Stimulated activated CD4-positive, alpha-beta T cell treated with anti-CD3 and anti-CD28 coated beads, TNF-alpha, amount 100 ng/mL, for 1 hour (primary cell): Measurements from ENCODE around the gene CTAG1A.
"Not testable (repeated sequence)": the region's sequence is repeated elsewhere in the genome, so short reads cannot be mapped to it uniquely, and the experiment has no call there.

Source experiments
- DNase-seq, 3 donors: peaks; one replicate each; pipeline ENCODE4 v3.0.0-alpha.2; 2020; ENCODE audit warnings: low read depth in 3 of 3, low spot score in 1 of 3

CTAG1A gene

DNA sequence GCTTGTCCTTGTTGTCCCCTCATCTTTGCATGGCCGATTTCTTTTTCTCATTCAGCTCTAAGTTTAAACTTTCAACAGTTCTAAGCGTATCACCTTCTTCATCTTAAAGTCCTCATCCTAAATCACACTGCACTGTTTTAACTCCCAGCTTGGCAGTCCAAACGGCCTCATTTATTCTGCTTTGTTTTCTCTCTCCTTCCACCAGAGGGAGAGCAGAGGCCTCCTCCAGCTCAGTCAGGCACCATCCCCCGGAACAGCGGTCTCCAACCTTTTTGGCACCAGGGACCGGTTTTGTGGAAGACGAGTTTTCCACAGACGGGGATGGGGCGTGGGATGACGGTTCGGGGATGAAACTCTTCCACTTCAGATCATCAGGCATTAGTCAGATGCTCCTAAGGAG lies 14.6 kb upstream of the CTAG1A start:
- not testable (repeated sequence) for DNase-seq

DNA sequence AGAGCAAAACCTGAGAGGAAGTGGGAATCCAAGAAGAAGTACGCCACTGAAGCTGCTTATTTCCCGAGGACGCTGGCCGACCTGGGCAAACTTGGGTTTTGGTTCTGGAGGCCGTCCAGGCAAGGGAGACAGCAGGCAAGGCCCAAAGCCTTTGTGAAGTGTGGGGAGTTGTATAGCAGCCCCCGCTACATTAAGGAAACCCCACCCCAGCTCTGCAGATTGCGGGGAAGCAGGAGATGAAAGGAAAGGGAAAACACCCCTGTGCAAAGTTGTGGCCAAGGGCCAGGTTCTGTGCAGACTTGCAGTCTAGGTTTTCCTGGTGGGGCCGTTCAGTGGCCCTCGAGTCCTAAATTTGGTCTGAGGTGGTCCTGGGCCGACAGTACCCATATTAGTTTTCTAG lies 11.9 kb upstream of the CTAG1A start:
- DNase-seq = not testable (repeated sequence)

DNA sequence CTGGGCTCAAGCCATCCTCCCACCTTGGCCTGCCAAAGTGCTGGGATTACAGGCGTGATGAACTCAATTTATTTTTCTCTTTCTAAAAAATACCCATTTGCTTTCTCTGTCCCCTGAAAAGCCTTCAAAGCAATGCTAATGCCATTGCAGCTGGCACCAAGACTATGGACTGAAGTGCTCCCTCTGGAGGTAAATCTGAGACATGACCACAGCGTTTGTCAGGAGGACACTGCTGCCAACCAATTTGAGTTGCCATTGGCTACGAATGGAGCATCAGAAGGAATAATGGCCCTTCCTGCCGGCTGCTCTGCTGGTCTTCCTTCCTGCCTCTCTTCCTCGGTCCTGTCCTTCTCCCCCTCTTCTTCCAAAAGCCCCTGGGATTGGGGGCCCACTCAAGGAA lies 9.9 kb upstream of the CTAG1A start:
- not testable (repeated sequence) for DNase-seq

DNA sequence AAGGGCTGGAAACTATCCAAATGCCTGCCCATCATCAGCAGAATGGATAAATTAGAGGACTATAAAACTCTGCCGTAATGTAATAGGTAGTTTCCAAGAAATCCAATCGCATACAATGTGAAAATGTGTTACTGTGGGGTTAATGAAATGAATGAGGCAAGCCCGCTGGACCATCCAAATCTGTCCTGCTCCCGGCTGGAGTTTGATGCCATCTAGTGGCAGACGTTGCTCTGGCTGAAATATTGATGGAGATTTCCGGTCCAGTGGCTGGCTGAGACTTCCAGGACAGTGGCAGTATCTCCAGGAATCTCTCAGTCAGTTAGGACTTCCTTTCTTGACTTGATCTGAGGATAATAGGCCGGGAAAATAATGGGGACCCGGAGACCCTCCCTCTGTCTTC lies 1.9 kb upstream of the CTAG1A start:
- not testable (repeated sequence) for DNase-seq

DNA sequence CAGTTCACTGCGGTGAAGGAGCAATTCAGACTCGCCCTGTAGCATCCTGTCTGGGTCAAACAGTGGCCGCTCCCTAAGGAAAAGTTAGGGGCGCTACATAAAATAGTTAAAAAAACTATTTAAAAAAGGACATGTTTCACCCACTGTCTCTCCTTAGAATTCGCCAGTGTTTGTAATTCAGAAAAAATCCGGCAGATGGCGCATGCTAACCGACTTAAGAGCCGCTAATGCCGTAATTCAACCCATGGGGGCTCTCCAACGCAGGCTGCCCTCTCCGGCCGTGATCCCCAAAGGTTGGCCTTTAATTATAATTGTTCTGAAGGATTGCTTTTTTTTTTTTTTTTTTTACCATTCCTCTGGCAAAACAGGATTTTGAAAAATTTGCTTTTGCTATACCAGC lies 5.5 kb downstream of the CTAG1A start:
- DNase-seq = not testable (repeated sequence)

DNA sequence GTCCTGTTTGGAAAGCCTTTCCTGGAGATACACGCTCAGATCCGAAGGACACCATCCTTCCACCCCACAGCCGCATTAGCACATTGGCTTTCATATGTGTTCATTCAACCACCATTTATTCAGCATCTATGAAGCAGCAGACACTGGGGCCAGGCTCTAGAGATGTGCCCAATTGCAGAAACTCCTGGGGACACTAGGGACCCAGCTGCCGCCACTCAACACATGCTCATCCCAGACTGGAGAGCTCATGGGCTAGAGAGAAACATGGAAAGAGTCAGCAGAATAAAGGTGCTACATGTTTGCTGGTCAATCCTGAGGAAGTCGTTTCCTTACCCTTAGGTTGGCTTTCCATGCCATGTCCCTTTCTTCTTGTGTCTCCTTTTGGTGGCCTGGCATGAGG lies 7.6 kb downstream of the CTAG1A start:
- no peak for DNase-seq

DNA sequence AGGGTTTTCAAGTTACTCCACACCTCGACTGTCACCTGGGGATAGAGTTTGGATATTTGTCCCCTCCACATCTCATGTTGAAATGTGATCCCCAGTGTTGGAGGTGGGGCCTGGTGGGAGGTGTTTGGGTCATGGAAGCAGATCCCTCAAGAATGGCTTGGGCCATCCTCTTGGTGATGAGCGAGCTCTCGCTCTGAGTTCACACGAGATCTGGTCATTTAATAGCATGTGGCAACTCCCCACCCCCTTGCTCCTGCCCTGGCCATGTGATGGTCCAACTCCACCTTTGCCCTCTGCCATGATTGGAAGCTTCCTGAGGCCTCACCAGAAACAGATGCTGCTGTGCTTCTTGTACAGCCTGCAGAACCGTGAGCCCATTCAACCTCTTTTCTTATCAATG lies 8.3 kb downstream of the CTAG1A start:
- no peak for DNase-seq

DNA sequence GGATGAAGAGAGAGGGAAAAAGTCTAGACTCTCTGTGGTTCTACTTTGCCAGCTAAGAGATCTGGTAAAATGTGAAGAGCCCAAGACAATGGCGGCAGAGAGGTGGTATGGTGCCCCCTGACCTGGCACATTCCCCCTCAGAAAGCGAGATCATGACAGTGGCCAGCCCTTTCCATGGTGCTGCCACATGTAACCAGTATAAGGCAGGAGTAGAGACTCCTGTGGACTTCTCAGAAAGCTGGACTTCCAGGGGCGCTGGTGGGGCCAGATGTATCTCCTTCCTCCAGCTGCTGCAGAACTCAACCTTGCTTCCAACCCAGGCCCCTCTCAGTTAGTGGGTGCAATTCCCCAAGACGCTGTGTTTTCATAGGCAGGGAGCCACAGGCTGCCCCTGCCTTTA lies 9.6 kb downstream of the CTAG1A start:
- no peak for DNase-seq

DNA sequence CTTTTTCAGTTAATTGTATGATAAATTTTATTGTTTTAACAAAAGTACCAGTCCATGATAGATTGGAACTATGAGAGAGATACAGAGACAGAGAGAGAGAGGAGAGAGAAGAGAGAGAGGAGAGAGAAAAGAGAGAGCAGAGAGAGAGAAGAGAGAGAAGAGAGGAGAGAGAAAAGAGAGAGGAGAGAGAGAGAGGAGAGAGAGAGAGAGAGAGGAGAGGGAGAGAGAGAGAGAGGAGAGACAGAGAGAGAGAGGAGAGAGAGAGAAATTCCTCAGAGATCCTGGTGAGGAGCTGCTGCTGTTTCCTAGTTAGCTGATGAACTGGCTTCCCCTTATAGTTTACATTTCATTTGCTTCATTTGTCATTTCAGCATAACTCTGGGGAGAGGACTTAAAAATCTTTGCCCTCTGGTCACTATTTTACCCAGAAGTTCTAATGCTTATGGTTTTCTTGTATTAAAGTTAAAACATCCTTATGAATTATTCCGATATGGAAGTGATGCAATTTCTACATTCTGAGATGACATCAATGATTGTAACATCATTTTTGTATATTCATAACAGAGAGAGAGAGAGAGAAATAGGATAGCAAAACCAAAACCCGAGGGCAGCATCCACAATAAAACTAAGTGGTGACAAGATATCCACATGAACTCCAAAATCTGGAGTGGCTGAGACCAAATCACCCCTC lies 10.8 kb downstream of the CTAG1A start:
- no peak for DNase-seq

DNA sequence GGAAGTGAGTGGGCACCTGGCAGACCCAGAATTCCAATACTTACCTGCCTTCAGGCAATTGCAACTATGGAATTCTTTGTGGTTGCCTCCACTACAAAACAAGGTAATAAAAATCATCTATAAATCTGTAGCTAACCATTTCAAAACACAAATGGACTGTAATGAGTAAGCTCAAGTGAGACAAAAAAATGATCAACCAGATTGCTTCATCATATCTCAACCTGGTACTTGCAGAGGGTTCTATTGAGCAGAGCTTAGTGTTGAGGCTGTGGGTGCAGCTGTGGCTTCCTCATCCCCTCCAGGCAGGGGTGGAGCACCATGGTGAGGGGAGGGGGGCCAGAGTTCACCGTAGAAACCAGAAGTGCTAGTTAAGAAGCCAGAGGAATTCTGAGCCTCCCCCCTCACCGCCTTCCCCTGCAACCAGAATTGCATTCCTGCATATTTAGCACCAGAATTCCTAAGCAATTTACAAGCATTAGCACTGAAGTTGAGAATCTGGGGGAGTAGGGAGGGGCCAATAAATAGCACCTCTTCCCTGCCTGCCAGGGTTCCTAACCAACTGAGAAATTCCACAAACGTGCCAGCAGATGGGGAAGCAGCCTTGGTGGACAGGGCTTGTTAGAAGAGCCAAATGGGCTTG lies 11.5 kb downstream of the CTAG1A start:
- DNase-seq = no peak

DNA sequence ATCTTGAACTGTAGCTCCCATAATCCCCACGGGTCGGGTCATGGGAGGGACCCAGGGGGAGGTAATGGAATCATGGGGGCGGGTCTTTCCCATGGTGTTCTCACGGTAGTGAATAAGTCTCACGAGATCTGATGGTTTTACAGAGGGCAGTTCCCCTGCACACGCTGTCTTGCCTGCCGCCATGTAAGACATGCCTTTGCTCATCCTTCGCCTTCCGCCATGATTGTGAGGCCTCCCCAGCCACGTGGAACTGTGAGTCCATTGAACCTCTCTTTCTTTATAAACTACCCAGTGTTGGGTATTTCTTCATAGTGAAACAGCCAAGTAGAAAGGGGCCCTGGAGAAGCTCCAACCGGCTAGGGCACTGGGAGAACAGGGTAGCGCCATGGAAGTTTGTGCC lies 12.3 kb downstream of the CTAG1A start:
- DNase-seq = no peak

DNA sequence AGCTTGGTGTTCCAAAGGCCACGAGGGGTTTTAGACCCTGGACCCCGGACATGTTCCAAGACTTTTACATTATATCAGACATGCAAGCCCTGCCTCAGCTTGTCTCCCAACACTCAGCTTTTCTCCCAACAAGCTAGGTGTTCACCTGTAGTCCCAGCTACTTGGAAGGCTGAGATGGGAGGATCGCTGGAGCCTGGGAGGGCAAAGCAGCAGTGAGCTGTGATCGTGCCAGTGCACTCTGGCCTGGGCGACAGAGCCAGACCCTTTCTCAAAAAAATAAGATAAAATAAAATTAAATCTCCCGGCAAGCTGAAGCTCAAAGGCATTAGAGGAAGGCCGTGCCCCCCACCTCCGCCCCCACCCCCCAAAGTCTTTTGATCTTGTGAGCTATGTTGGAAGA lies 13.7 kb downstream of the CTAG1A start:
- no peak for DNase-seq

DNA sequence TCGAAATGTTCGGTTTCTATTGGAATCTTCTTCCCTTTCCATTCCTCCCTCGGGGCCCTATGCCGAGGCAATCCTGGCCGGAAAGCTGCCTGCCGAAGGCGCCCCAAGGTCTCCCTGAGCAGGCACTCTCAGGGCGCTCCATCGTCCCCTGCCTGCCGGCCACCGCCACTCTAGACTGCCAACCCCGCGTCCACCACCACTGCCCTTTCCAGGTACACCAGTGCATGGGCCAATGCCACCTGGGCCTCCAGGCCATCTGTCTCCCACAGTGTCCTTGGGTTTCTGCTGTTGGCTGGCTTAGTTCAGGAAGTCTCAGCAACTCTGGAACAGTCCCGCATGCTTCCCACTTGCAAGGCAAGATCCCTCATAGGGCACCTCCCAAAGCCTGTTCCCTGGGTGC lies 14.6 kb downstream of the CTAG1A start:
- DNase-seq = no peak

DNA sequence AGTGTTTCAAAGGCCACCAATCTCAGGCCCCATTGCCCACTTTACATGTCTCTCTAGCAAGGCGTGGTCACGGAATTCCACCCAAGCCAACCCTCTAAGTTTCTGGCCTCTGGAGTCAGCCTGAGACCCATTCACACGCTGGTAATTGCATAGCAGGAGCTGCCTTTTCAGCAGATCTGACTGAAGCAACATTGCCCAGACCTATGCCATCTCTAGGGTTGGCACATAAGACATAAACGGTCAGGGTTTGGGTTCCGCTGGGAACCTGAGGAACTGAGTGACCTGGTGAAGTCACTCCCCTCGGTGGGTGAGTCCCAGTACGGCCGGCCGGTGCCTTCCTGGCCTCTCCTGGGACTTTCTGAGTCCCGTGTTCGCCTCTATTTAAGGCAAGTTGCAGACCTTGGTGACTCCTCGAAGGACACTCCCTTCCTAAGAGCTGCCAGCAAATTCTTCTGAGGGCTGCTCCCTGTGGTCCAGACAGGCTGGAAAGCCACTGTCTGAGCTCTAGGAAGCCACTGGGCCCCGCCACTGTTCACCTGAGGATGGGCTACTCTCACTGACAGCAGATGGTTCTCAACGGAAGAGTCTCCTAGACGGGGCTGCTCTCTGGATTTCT lies 15.9 kb downstream of the CTAG1A start:
- DNase-seq = no peak

DNA sequence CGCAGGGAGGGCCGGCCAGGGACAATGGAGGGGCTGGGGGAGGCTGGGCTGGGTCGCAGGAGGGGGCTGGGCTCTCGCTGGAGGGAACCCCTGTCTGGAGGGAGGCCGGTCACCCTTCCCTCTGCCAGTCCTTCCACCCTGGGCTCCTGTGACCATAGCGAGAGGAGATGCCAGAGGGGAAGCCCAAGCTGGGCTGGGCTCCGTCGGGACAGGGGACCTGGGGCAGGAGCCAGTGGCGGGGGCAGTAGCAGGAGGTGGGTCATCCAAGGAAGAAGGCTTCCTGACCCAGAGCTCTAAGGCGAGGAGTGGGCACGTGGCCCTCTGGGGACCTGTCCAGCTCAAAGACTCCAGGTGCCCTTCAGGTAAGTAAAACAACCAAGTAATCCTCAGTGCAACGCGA lies 17.3 kb downstream of the CTAG1A start:
- DNase-seq = no peak

DNA sequence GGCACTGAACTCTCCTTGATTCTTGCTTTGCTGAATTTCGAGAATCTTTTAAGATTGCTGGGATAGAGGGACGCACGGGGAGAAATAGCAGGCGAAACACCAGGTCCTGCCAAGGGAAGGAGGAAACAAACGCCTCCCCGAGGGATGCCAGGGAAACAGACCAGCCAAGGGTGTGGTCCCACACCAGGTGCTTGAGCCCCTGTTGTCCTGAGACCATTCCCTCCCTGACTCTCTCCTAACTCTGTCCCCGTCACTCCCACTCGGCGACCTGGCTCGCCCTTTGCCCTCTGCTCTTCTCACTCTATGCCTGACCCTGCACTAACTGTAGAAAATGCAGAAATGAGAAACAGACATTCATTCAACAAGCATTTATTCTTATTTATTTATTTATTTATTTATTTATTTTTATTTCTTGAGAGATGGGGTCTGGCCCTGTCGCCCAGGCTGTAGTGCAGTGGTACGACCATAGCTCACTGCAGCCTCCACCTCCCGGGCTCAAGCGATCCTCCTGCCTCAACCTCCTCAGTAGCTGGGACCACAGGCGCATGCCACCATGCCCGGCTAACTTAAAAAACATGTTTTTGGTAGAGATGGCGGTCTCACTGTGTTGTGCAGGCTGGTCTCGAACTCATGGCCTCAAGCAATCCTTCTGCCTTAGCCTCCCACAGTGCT lies 18.0 kb downstream of the CTAG1A start:
- DNase-seq = no peak

DNA sequence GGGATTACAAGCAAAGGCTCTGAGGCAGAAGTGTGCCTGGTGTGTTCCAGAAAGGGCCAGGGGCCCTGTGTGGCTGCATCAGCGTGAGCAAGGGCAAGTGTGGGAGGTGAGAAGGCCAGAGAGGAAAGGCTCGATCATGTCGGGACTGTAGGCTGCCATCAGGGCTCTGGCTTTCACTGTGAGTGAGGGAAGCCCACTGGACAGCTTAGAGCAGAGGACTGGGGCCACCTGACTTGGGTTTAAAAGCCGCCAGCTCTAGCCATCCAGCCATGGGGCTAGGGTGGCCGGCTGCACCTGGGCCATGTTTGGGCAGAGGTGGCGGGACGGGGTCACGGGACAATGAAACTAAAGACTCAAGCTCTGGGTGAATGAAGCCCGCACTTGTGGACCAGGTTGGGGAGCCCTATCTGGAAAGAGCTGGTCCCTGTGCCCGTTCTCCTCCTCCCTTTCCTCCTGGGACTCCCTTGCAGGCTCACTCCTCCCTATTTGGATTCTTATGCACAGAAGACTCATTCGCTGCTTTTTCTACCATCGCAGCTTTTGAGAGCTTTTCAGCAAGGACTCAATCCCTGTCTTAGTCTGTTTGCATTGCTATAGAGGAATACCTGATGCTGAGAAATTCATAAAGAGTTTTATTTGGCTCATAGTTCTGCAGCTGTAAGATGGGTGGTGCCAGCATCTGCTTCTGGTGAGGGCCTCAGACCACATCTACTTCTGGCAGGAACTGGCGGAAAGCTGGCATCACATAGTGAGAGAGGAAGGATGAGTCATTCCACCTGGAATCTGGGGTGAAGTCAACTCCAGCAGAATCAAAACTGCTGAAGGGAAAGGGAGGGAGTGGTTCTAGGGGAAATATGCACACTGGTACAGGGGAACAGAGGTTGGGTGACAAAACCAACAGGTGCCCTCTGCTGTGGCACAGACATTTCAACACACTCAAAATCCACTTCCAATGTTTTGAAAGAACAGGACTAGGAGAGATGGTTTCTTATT lies 18.8 kb downstream of the CTAG1A start:
- no peak for DNase-seq

DNA sequence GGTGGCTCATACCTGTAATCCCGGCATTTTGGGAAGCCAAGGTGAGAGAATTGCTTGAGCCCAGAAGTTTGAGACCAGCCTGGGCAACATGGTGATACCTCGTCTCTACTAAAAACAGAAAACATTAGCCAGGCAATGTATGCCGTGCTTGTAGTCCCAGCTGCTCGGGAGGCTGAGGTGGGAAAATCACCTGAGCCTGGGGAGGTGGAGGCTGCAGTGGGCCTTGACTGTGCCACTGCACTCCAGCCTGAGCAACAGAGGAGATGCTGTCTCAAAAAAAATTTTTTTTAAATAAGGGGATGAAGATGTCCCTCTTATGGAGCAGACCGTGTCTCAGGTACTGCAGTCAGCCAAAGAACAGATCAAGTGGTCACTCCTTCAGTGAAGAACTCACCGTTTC lies 20.6 kb downstream of the CTAG1A start:
- DNase-seq = no peak

DNA sequence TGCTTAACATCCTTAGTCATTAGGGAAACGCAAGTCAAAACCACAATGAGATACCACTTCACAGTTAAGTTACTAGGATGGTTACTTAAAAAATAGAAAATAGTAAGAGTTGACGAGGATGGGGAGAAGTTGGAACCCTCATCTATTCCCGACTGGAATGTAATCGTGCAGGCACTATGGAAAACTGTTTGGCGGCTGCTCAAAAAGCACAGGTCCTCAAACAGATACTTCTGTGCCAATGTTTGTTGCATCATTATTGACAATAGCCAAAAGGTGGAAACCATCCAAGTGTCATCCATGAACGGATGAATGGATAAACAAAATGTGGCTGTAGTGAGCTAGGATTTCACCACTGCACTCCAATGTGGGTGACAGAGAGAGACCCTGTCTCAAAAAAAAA lies 22.4 kb downstream of the CTAG1A start:
- no peak for DNase-seq

DNA sequence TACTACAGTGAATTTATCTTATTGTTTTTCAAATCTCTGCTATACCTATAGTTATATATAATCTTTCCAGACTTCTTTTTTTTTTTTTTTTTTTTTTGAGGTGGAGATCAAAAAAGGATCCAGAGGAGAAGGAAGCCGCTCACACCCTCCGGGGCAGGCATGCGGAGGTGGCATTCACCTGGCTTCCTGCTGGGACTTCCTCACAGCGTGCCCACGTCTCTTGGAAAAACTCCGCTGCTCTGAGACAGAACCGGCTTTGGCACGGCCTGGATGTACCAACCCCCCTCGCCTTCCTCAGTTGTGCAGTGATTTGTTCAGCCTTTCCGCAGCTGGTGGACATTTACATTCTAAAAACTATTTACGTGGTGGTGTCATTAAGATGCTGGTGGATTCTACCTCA lies 23.0 kb downstream of the CTAG1A start:
- DNase-seq = not testable (repeated sequence)

DNA sequence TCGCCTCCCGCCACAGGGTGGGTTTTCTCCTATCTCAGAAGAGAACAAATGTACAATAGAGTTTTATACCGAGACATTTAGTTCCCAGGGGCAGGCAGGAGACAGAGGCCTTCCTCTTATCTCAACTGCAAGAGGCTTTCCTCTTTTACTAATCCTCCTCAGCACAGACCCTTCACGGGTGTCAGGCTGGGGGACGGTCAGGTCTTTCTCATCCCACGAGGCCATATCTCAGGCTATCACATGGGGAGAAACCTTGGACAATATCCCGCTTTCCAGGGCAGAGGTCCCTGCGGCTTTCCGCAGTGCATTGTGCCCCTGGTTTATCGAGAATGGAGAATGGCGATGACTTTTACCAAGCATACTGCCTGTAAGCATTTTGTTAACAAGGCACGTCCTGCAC lies 23.9 kb downstream of the CTAG1A start:
- DNase-seq = not testable (repeated sequence)
